A673 (cell line): ENCODE results near the gene MEOX2. TPM values are rescaled to one million over a fixed set of nuclear protein-coding genes. Genes with fewer than 3 reads are reported as not detected.

ENCODE experiments used
- BruUV-seq: library from RNA; stranded (reverse); fragments of 400-500 nt; replicated peaks from 2 replicates; lab custom pipeline; 2021; lab: Mats Ljungman, UMichigan
- CTCF ChIA-PET: fragments of 300-600 bp; sonication (Branson Sonifier 250); formaldehyde crosslinking; loops from one replicate; lab custom pipeline; 2022; ENCODE audit warnings: antibody characterized with exemption; lab: Charles Lee
- POLR2A ChIA-PET: fragments of 300-600 bp; sonication (Branson Sonifier 250); formaldehyde crosslinking; loops from one replicate; lab custom pipeline; 2022; ENCODE audit warnings: antibody characterized with exemption; ENCODE audit not compliant: low non-redundant PET; lab: Charles Lee
- DNase-seq: peaks from one replicate; pipeline ENCODE4 v3.0.0-alpha.2; 2015; ENCODE audit warnings: low spot score
- H3K27ac ChIP-seq: fragments of 200-600 bp; sonication (generic); 2 replicates; pipeline ENCODE4 v1.5.1; 2016; ENCODE audit warnings: mixed run types, low read depth, mild to moderate bottlenecking, mixed read lengths, antibody characterized with exemption, low read length; ENCODE audit not compliant: poor library complexity, severe bottlenecking
- H3K27me3 ChIP-seq: fragments of 200-600 bp; sonication (generic); replicated peaks from 2 replicates; pipeline ENCODE4 v1.6.1; 2017; ENCODE audit warnings: mixed run types, low read depth, mild to moderate bottlenecking, mixed read lengths, antibody characterized with exemption, low read length; ENCODE audit not compliant: insufficient read depth, poor library complexity
- H3K36me3 ChIP-seq: fragments of 200-600 bp; sonication (generic); 2 replicates; pipeline ENCODE4 v1.6.1; 2016; ENCODE audit warnings: mixed run types, mild to moderate bottlenecking, mixed read lengths, antibody characterized with exemption, low read length; ENCODE audit not compliant: insufficient read depth, poor library complexity, severe bottlenecking
- H3K4me1 ChIP-seq: fragments of 200-600 bp; sonication (generic); 2 replicates; pipeline ENCODE4 v1.6.1; 2017; ENCODE audit warnings: mixed run types, mild to moderate bottlenecking, mixed read lengths, antibody characterized with exemption, low read length; ENCODE audit not compliant: insufficient read depth, poor library complexity, severe bottlenecking
- H3K4me3 ChIP-seq: fragments of 200-600 bp; sonication (generic); 2 replicates; pipeline ENCODE4 v1.5.1; 2016; ENCODE audit warnings: low read depth, mixed run types, mild to moderate bottlenecking, mixed read lengths, low read length; ENCODE audit not compliant: poor library complexity, severe bottlenecking
- H3K9me3 ChIP-seq: fragments of 200-600 bp; sonication (generic); 2 replicates; pipeline ENCODE4 v1.6.1; 2016; ENCODE audit warnings: mixed run types, low read depth, mild to moderate bottlenecking, mixed read lengths, antibody characterized with exemption, low read length; ENCODE audit not compliant: poor library complexity, severe bottlenecking
- EZH2 ChIP-seq: fragments of 200-600 bp; sonication (generic); IDR thresholded peaks from 2 replicates; pipeline ENCODE4 v1.6.1; 2017; ENCODE audit warnings: borderline replicate concordance, low read depth, mild to moderate bottlenecking, mixed read lengths, antibody characterized with exemption, low read length; ENCODE audit not compliant: poor library complexity, severe bottlenecking
- intact Hi-C: fragments of 100-400 bp; cut with micrococcal nuclease; formaldehyde crosslinking; loops from one replicate; pipeline ENCODE4 v1.10.0; 2022; ENCODE audit not compliant: unreplicated experiment
- total RNA-seq: library from RNA; stranded (reverse); gene quantifications from 2 replicates; pipeline ENCODE4 v1.2.3, GENCODE V29; 2021
- TF ChIP-seq, protein P1 (sequence below): fragments of 300-800, 200-600 bp; sonication (generic); conservative IDR thresholded peaks from 2 replicates; pipeline ENCODE4 v1.5.1; 2017; ENCODE audit warnings: low read depth, mild to moderate bottlenecking, antibody characterized with exemption, low read length, moderate library complexity, mixed read lengths

MEOX2 gene
- total RNA-seq, 1 experiment from 2014 or later, result not detected

DNA sequence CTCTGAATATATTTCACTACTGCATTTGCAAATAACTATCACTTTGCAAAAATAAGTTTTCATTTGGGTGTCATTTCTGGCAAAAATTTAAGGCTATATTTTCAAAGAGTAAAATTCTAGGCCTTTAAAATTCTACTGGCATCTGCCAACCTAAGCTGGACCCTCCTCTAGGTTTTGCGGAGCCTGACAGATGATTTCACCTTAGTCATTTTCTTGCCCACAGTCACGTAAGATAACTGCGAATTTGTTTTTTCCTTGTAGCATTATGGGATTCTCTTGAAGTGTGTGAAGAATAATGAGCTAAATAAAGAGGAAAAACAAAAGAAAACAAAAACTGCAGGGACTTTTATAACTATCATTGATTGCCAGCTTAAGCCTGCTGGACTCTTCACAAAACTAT is 7.8 kb downstream of the MEOX2 start:
- Histone ChIP-seq H3K4me1 (no peaks in the 10 kb centered on the region), H3K36me3 (no peaks in the 10 kb centered on the region), H3K9me3 (no peaks in the 10 kb centered on the region), H3K27me3 (peaks cover 91% of the 10 kb centered on the region), H3K4me3 (no peak overlapping the region), H3K27ac (no peak overlapping the region)
- no peak for TF ChIP-seq EZH2
- TF ChIP-seq, protein P1, sequence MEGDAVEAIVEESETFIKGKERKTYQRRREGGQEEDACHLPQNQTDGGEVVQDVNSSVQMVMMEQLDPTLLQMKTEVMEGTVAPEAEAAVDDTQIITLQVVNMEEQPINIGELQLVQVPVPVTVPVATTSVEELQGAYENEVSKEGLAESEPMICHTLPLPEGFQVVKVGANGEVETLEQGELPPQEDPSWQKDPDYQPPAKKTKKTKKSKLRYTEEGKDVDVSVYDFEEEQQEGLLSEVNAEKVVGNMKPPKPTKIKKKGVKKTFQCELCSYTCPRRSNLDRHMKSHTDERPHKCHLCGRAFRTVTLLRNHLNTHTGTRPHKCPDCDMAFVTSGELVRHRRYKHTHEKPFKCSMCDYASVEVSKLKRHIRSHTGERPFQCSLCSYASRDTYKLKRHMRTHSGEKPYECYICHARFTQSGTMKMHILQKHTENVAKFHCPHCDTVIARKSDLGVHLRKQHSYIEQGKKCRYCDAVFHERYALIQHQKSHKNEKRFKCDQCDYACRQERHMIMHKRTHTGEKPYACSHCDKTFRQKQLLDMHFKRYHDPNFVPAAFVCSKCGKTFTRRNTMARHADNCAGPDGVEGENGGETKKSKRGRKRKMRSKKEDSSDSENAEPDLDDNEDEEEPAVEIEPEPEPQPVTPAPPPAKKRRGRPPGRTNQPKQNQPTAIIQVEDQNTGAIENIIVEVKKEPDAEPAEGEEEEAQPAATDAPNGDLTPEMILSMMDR, result no peak
- ChIA-PET POLR2A (no interaction called here), CTCF (no interaction called here)
- intact Hi-C loops, result no loop called here
- no TSS peak for BruUV-seq
- DNase-seq, result no peak

GRCh38 chr7:15675379-15675778 is 11.1 kb downstream of the MEOX2 start:
- intact Hi-C loops, result no loop called here
- ChIA-PET CTCF (no interaction called here), POLR2A (no interaction called here)
- Histone ChIP-seq H3K27me3 (peaks cover 59% of the 10 kb centered on the region), H3K27ac (no peak overlapping the region), H3K4me1 (no peaks in the 10 kb centered on the region), H3K4me3 (no peak overlapping the region), H3K36me3 (no peaks in the 10 kb centered on the region), H3K9me3 (no peaks in the 10 kb centered on the region)
- TF ChIP-seq EZH2, result no peak
- TF ChIP-seq, protein P1, result no peak
- no TSS peak for BruUV-seq
- no peak for DNase-seq

- no TSS peak for BruUV-seq
- DNase-seq, result no peak
- ChIA-PET POLR2A (no interaction called here), CTCF (no interaction called here)
- intact Hi-C loops, result no loop called here
- H3K36me3 ChIP-seq, result no peaks in the 10 kb centered on the region
- no peaks in the 10 kb centered on the region for H3K9me3 ChIP-seq
- H3K27ac ChIP-seq, result no peak overlapping the region
- no peaks in the 10 kb centered on the region for H3K4me1 ChIP-seq
- no peak overlapping the region for H3K4me3 ChIP-seq
- H3K27me3 ChIP-seq, result peaks cover 51% of the 10 kb centered on the region
- TF ChIP-seq EZH2, result no peak
- TF ChIP-seq, protein P1, result no peak
Observed at GRCh38 chr7:15674586-15674985, 11.9 kb downstream of the MEOX2 start.
